ENCODE data around the gene PSD. TPM values are rescaled to one million over a fixed set of nuclear protein-coding genes. Genes with fewer than 3 reads are reported as not detected.

Gene PSD
- total and polyA plus RNA-seq, 2 donors (not counting 3 experiments of a cell fraction or from before 2014, with no cell fraction given), result 0.10 to 0.40 TPM

GRCh38 chr10:102384606-102385429 lies 33.8 kb downstream of the PSD start:
- no peaks in the 10 kb centered on the region for H3K79me2 ChIP-seq (ENCODE audit: control insufficient read depth, insufficient read depth, low read length)
- no peaks in the 10 kb centered on the region for H3K27me3 ChIP-seq (ENCODE audit: control insufficient read depth in 2 of 2, insufficient read depth in 2 of 2, low read length in 2 of 2)
- no peaks in the 10 kb centered on the region for H4K20me1 ChIP-seq (replicated peaks; ENCODE audit: control insufficient read depth, extremely low read depth, insufficient read depth, low read length)
- H2AFZ ChIP-seq (ENCODE audit: low read depth, low read length), result no peak overlapping the region
- ChIA-PET POLR2A (no interaction called here), CTCF (interaction anchor here (0.5 to 5.0 kb wide), 18 partner anchors 10 to 215 kb away, joined by 3 to 30 read pairs (median 6); partner anchors contain the start of gene NFKB2)
- H3K9me3 ChIP-seq (replicated peaks; ENCODE audit: control insufficient read depth, insufficient read depth, low read length), result no peaks in the 10 kb centered on the region
- no peaks in the 10 kb centered on the region for H3K4me1 ChIP-seq (ENCODE audit: control insufficient read depth, extremely low read depth, insufficient read depth, low read length)
- no peaks in the 10 kb centered on the region for H3K9me1 ChIP-seq (replicated peaks; ENCODE audit: control insufficient read depth, extremely low read depth, insufficient read depth, low read length)
- TF ChIP-seq MAX (IDR thresholded peaks at IDR 0.05; ENCODE audit: insufficient read depth, insufficient read length) (no peak), MYC (IDR thresholded peaks at IDR 0.05; ENCODE audit: low read depth, low read length) (no peak), CTCF (IDR thresholded peaks at IDR 0.05; ENCODE audit: extremely low read depth in 1 of 2, insufficient read depth in 1 of 2, low read depth in 1 of 2, low read length in 2 of 2) (no peak), GATA2 (IDR thresholded peaks at IDR 0.05; ENCODE audit: insufficient read depth, insufficient read length, low read depth, low read length) (no peak), FOS (IDR thresholded peaks at IDR 0.05; ENCODE audit: borderline replicate concordance, insufficient read depth, low read length) (no peak), POLR2AphosphoS5 (IDR thresholded peaks at IDR 0.05; ENCODE audit: insufficient read depth, low read depth, low read length) (no peak), POLR2A (IDR thresholded peaks at IDR 0.05; ENCODE audit: low read depth, low read length) (no peak), EZH2 (IDR thresholded peaks at IDR 0.05; ENCODE audit: borderline replicate concordance, low read depth, low read length, severe bottlenecking) (no peak)
- no peak overlapping the region for H3K4me2 ChIP-seq (ENCODE audit: insufficient read depth, low read length)
- intact Hi-C loops (cut with micrococcal nuclease) (no loop called here), dilution Hi-C loops (cut with MboI; ENCODE audit: extremely low pct_ligation_motif_present, low sequenced_read_pairs) (no loop called here)
- no peak overlapping the region for H3K4me3 ChIP-seq (replicated peaks in 1 of 3; ENCODE audit: insufficient read depth in 1 of 3, low read depth in 1 of 3, low read length in 3 of 3)
- no peak overlapping the region for H3K9ac ChIP-seq (replicated peaks; ENCODE audit: extremely low read depth, insufficient read depth, low read length)
- BruUV-seq (replicated peaks), result no TSS peak
- FAIRE-seq (no peak), DNase-seq (ENCODE audit: low read depth, low spot score) (no peak)
- no peak overlapping the region for H3K27ac ChIP-seq (ENCODE audit: insufficient read depth, low read depth, low read length)
- peaks cover 3 to 19% of the 10 kb centered on the region in 2 experiments for H3K36me3 ChIP-seq (ENCODE audit: control insufficient read depth in 2 of 2, extremely low read depth in 1 of 2, insufficient read depth in 2 of 2, low read length in 2 of 2)
